ENCODE results near the gene ADGRB2. TPM values are rescaled to one million over a fixed set of nuclear protein-coding genes. Genes with fewer than 3 reads are reported as not detected.
A peak's percentile ranks its signal among the peaks of the same experiment; 100 is the strongest.

ADGRB2 gene
- total RNA-seq, 6 donors from 2014 or later: 0.34 to 1.9 (median 1.1) TPM

- Histone ChIP-seq H3K36me3 (no peaks in the 10 kb centered on the region), H3K9me3 (no peaks in the 10 kb centered on the region), H3K27me3 (peaks cover 0 to 3% (median 0%) of the 10 kb centered on the region in 4 donors), H3K4me1 (no peaks in the 10 kb centered on the region), H3K4me3 (no peak overlapping the region), H3K27ac (no peak overlapping the region)
- no peak for TF ChIP-seq POLR2A (IDR thresholded peaks at IDR 0.05)
- TF ChIP-seq POLR2AphosphoS5 (IDR thresholded peaks at IDR 0.05): no peak
- no peak for TF ChIP-seq EP300 (IDR thresholded peaks at IDR 0.05)
- TF ChIP-seq CTCF (IDR thresholded peaks at IDR 0.05): no peak
- ATAC-seq (ENCODE audit: low FRiP score in 2 of 2) (no peak), DNase-seq (no peak)
- 82 to 88% methylated on average over 2 to 4 of the region's 4 CpGs for WGBS, 2 donors
Observed at GRCh38 chr1:31748365-31748764, 15.8 kb downstream of the ADGRB2 start.

GRCh38 chr1:31747304-31747703 is 16.8 kb downstream of the ADGRB2 start:
- no peak for DNase-seq
- no peak for ATAC-seq (ENCODE audit: low FRiP score in 2 of 2)
- Histone ChIP-seq H3K36me3 (no peaks in the 10 kb centered on the region), H3K4me1 (no peaks in the 10 kb centered on the region), H3K9me3 (no peaks in the 10 kb centered on the region), H3K27me3 (peaks cover 0 to 3% (median 0%) of the 10 kb centered on the region in 4 donors), H3K27ac (no peak overlapping the region), H3K4me3 (no peak overlapping the region)
- 86 to 100% methylated on average over 1 of the region's 1 CpG for WGBS, 2 donors
- no peak for TF ChIP-seq EP300 (IDR thresholded peaks at IDR 0.05)
- TF ChIP-seq POLR2AphosphoS5 (IDR thresholded peaks at IDR 0.05): no peak
- TF ChIP-seq POLR2A (IDR thresholded peaks at IDR 0.05): no peak
- TF ChIP-seq CTCF (IDR thresholded peaks at IDR 0.05): no peak

GRCh38 chr1:31746687-31747086 is 17.5 kb downstream of the ADGRB2 start:
- ATAC-seq (ENCODE audit: low FRiP score in 2 of 2): no peak
- H3K4me3 ChIP-seq: no peak overlapping the region
- H3K9me3 ChIP-seq: no peaks in the 10 kb centered on the region
- WGBS, 2 donors: 53 to 56% methylated on average over 7 of the region's 7 CpGs
- no peak for DNase-seq
- H3K27ac ChIP-seq: no peak overlapping the region
- no peaks in the 10 kb centered on the region for H3K36me3 ChIP-seq
- no peak for TF ChIP-seq CTCF (IDR thresholded peaks at IDR 0.05)
- TF ChIP-seq EP300 (IDR thresholded peaks at IDR 0.05): no peak
- no peak for TF ChIP-seq POLR2A (IDR thresholded peaks at IDR 0.05)
- no peak for TF ChIP-seq POLR2AphosphoS5 (IDR thresholded peaks at IDR 0.05)
- no peaks in the 10 kb centered on the region for H3K4me1 ChIP-seq
- H3K27me3 ChIP-seq: peaks cover 0 to 3% (median 0%) of the 10 kb centered on the region in 4 donors

GRCh38 chr1:31745946-31746670 is 18.0 kb downstream of the ADGRB2 start:
- DNase-seq: no peak
- 55 to 59% methylated on average over 13 to 15 of the region's 15 CpGs for WGBS, 2 donors
- TF ChIP-seq CTCF (IDR thresholded peaks at IDR 0.05) (peak in 2 of 6 experiments; percentile 1 to 4), POLR2A (IDR thresholded peaks at IDR 0.05) (no peak), EP300 (IDR thresholded peaks at IDR 0.05) (no peak)

More at GRCh38 chr1:31745946-31746670, 18.0 kb downstream of the ADGRB2 start:
- no peaks in the 10 kb centered on the region for H3K36me3 ChIP-seq
- H3K9me3 ChIP-seq: no peaks in the 10 kb centered on the region
- H3K27ac ChIP-seq: no peak overlapping the region
- no peak for ATAC-seq (ENCODE audit: low FRiP score in 2 of 2)
- no peaks in the 10 kb centered on the region for H3K4me1 ChIP-seq
- no peak overlapping the region for H3K4me3 ChIP-seq
- peaks cover 0 to 3% (median 0%) of the 10 kb centered on the region in 4 donors for H3K27me3 ChIP-seq

All from upper lobe of left lung (tissue), 6 donors.